ENCODE results near the gene CNTF.

CNTF gene

DNA sequence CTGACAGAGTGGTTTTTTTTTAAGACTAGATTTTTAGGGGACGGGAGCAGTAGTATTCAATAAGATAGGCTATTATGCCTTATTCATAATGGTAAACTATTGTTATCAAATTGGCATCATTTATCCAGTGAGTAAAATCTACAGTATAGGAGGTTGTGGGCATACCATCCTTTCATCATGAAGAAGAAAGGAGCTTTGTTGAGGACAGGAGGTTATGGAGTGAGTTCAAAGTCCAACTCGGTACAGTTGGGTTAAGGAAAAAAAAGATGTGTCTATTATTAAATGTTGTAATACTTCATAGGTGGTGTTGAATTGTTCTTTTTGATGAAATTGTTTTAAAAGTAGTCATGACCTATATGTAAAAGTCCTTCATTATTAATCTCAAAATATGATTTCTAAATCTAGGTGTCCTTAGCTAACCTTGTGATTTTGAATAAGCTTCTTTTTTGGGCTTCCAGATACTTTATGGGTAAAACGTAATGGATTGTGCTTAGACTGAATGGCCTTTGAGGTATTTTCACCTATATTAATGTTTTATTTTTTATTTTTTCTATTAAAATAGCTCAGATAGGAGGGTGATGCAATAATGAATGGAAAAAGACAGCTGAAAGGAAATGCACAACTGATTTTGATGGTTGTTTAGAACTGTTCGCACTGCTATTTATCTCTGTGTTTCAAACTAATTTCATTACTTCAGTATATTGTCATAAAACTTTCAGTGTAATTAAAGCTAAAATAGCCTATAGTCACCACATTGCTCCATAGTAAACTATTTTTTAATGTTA lies 15.3 kb upstream of the CNTF start:
- TF ChIP-seq, protein P1, sequence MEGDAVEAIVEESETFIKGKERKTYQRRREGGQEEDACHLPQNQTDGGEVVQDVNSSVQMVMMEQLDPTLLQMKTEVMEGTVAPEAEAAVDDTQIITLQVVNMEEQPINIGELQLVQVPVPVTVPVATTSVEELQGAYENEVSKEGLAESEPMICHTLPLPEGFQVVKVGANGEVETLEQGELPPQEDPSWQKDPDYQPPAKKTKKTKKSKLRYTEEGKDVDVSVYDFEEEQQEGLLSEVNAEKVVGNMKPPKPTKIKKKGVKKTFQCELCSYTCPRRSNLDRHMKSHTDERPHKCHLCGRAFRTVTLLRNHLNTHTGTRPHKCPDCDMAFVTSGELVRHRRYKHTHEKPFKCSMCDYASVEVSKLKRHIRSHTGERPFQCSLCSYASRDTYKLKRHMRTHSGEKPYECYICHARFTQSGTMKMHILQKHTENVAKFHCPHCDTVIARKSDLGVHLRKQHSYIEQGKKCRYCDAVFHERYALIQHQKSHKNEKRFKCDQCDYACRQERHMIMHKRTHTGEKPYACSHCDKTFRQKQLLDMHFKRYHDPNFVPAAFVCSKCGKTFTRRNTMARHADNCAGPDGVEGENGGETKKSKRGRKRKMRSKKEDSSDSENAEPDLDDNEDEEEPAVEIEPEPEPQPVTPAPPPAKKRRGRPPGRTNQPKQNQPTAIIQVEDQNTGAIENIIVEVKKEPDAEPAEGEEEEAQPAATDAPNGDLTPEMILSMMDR (IDR thresholded peaks at IDR 0.05; ENCODE audit: low read length, missing control alignments), result no peak
- no peak for DNase-seq (ENCODE audit: low read depth)
- H3K4me3 ChIP-seq (replicated peaks; ENCODE audit: low read depth, low read length), result no peak overlapping the region

GRCh38 chr11:58608331-58608730 lies 14.1 kb upstream of the CNTF start:
- H3K4me3 ChIP-seq (replicated peaks; ENCODE audit: low read depth, low read length), result no peak overlapping the region
- DNase-seq (ENCODE audit: low read depth), result no peak
- TF ChIP-seq, protein P1 (IDR thresholded peaks at IDR 0.05; ENCODE audit: low read length, missing control alignments), result no peak

- TF ChIP-seq, protein P1 (IDR thresholded peaks at IDR 0.05; ENCODE audit: low read length, missing control alignments), result no peak
- DNase-seq (ENCODE audit: low read depth), result no peak
- no peak overlapping the region for H3K4me3 ChIP-seq (replicated peaks; ENCODE audit: low read depth, low read length)
Measured at GRCh38 chr11:58609723-58610122, 12.7 kb upstream of the CNTF start.

- TF ChIP-seq, protein P1 (IDR thresholded peaks at IDR 0.05; ENCODE audit: low read length, missing control alignments), result no peak
- no peak for DNase-seq (ENCODE audit: low read depth)
- no peak overlapping the region for H3K4me3 ChIP-seq (replicated peaks; ENCODE audit: low read depth, low read length)
Measured at GRCh38 chr11:58613228-58613627, 9.2 kb upstream of the CNTF start.

GRCh38 chr11:58615559-58615958 lies 6.9 kb upstream of the CNTF start:
- no peak overlapping the region for H3K4me3 ChIP-seq (replicated peaks; ENCODE audit: low read depth, low read length)
- TF ChIP-seq, protein P1 (IDR thresholded peaks at IDR 0.05; ENCODE audit: low read length, missing control alignments), result no peak
- DNase-seq (ENCODE audit: low read depth), result no peak

- TF ChIP-seq, protein P1 (IDR thresholded peaks at IDR 0.05; ENCODE audit: low read length, missing control alignments), result no peak
- H3K4me3 ChIP-seq (replicated peaks; ENCODE audit: low read depth, low read length), result no peak overlapping the region
- peak; percentile 89 for DNase-seq (ENCODE audit: low read depth)
Measured at GRCh38 chr11:58616594-58616993, 5.9 kb upstream of the CNTF start.

Data from fibroblast of pulmonary artery (primary cell).